Skeletal muscle tissue (tissue), 4 donors: ENCODE results near the gene SLCO3A1. TPM values are rescaled to one million over a fixed set of nuclear protein-coding genes. Genes with fewer than 3 reads are reported as not detected.

Source experiments
- H3K27ac ChIP-seq: one replicate; pipeline ENCODE4 v1.7.0; 2013; ENCODE audit warnings: mild to moderate bottlenecking, low read depth, low read length, inconsistent platforms
- H3K27me3 ChIP-seq, 3 donors: one replicate each; pipeline ENCODE4 v1.7.0; 2013; ENCODE audit warnings: low read length in 3 of 3; ENCODE audit not compliant: control insufficient read depth in 3 of 3, insufficient read depth in 3 of 3
- H3K36me3 ChIP-seq, 3 donors: one replicate each; pipeline ENCODE4 v1.7.0; 2013; ENCODE audit warnings: low read length in 3 of 3; ENCODE audit not compliant: control insufficient read depth in 3 of 3, insufficient read depth in 3 of 3
- H3K4me1 ChIP-seq, 3 donors: one replicate each; pipeline ENCODE4 v1.7.0; 2013; ENCODE audit warnings: low read length in 3 of 3, mild to moderate bottlenecking in 3 of 3; ENCODE audit not compliant: control insufficient read depth in 3 of 3, insufficient read depth in 3 of 3
- H3K4me3 ChIP-seq, 3 donors: one replicate each; pipeline ENCODE4 v1.7.0; 2013; ENCODE audit warnings: low read length in 3 of 3
- H3K9ac ChIP-seq, 3 donors: one replicate each; pipeline ENCODE4 v1.7.0; 2013; ENCODE audit warnings: low read length in 3 of 3, mild to moderate bottlenecking in 3 of 3, moderate library complexity in 2 of 3, low read depth in 1 of 3
- H3K9me3 ChIP-seq, 3 donors: one replicate each; pipeline ENCODE4 v1.7.0; 2013; ENCODE audit warnings: low read length in 3 of 3; ENCODE audit not compliant: control insufficient read depth in 3 of 3
- total RNA-seq: library from RNA; depleted of rRNA; stranded (reverse); fragments of >200 nt; gene quantifications from one replicate; pipeline ENCODE4 v1.2.3, GENCODE V29; 2014
- donor health status: Osteomylitis.

SLCO3A1 gene
- total RNA-seq, 1 donor from 2014 or later, result 4.7 TPM

GRCh38 chr15:91874992-91875660, 21.6 kb downstream of the SLCO3A1 start:
- Histone ChIP-seq H3K4me1 (no peaks in the 10 kb centered on the region), H3K27me3 (no peaks in the 10 kb centered on the region), H3K27ac (no peak overlapping the region), H3K36me3 (no peaks in the 10 kb centered on the region), H3K9me3 (no peaks in the 10 kb centered on the region), H3K4me3 (no peak overlapping the region), H3K9ac (no peak overlapping the region)

- Histone ChIP-seq H3K4me1 (no peaks in the 10 kb centered on the region), H3K36me3 (no peaks in the 10 kb centered on the region), H3K4me3 (no peak overlapping the region), H3K27ac (no peak overlapping the region), H3K9me3 (no peaks in the 10 kb centered on the region), H3K27me3 (no peaks in the 10 kb centered on the region), H3K9ac (no peak overlapping the region)
Measured at GRCh38 chr15:91876187-91876586, 22.7 kb downstream of the SLCO3A1 start.

- Histone ChIP-seq H3K27ac (no peak overlapping the region), H3K27me3 (no peaks in the 10 kb centered on the region), H3K9ac (no peak overlapping the region), H3K4me3 (no peak overlapping the region), H3K4me1 (peaks cover 5 to 11% (median 9%) of the 10 kb centered on the region in 3 donors), H3K36me3 (no peaks in the 10 kb centered on the region), H3K9me3 (no peaks in the 10 kb centered on the region)
Measured at GRCh38 chr15:91878319-91878870, 24.9 kb downstream of the SLCO3A1 start.

- Histone ChIP-seq H3K36me3 (no peaks in the 10 kb centered on the region), H3K27me3 (no peaks in the 10 kb centered on the region), H3K9ac (no peak overlapping the region), H3K4me3 (no peak overlapping the region), H3K9me3 (no peaks in the 10 kb centered on the region), H3K27ac (no peak overlapping the region), H3K4me1 (peaks cover 5 to 11% (median 9%) of the 10 kb centered on the region in 3 donors)
Measured at GRCh38 chr15:91879158-91879557, 25.6 kb downstream of the SLCO3A1 start.

GRCh38 chr15:91880373-91880772, 26.9 kb downstream of the SLCO3A1 start:
- H3K27ac ChIP-seq, result no peak overlapping the region
- H3K4me1 ChIP-seq, result peaks cover 5 to 11% (median 9%) of the 10 kb centered on the region in 3 donors
- no peak overlapping the region for H3K4me3 ChIP-seq
- H3K27me3 ChIP-seq, result no peaks in the 10 kb centered on the region
- no peaks in the 10 kb centered on the region for H3K36me3 ChIP-seq
- H3K9ac ChIP-seq, result no peak overlapping the region
- H3K9me3 ChIP-seq, result no peaks in the 10 kb centered on the region

- Histone ChIP-seq H3K9me3 (no peaks in the 10 kb centered on the region), H3K36me3 (no peaks in the 10 kb centered on the region), H3K27me3 (no peaks in the 10 kb centered on the region), H3K4me3 (no peak overlapping the region), H3K4me1 (peaks cover 7 to 11% (median 9%) of the 10 kb centered on the region in 3 donors), H3K27ac (no peak overlapping the region), H3K9ac (no peak overlapping the region)
Measured at GRCh38 chr15:91881569-91882297, 28.2 kb downstream of the SLCO3A1 start.

- Histone ChIP-seq H3K4me1 (peaks cover 16 to 18% (median 17%) of the 10 kb centered on the region in 3 donors), H3K9ac (no peak overlapping the region), H3K27me3 (no peaks in the 10 kb centered on the region), H3K9me3 (no peaks in the 10 kb centered on the region), H3K36me3 (no peaks in the 10 kb centered on the region), H3K4me3 (no peak overlapping the region), H3K27ac (no peak overlapping the region)
Measured at GRCh38 chr15:91882858-91883586, 29.5 kb downstream of the SLCO3A1 start.

GRCh38 chr15:91884606-91885005, 31.1 kb downstream of the SLCO3A1 start:
- Histone ChIP-seq H3K36me3 (no peaks in the 10 kb centered on the region), H3K4me1 (peaks cover 16 to 22% (median 20%) of the 10 kb centered on the region in 3 donors), H3K27me3 (no peaks in the 10 kb centered on the region), H3K9ac (no peak overlapping the region), H3K9me3 (no peaks in the 10 kb centered on the region), H3K27ac (no peak overlapping the region), H3K4me3 (no peak overlapping the region)

GRCh38 chr15:91885054-91885453, 31.5 kb downstream of the SLCO3A1 start:
- Histone ChIP-seq H3K36me3 (no peaks in the 10 kb centered on the region), H3K27ac (no peak overlapping the region), H3K9ac (no peak overlapping the region), H3K4me1 (peaks cover 16 to 22% (median 20%) of the 10 kb centered on the region in 3 donors), H3K27me3 (no peaks in the 10 kb centered on the region), H3K9me3 (no peaks in the 10 kb centered on the region), H3K4me3 (no peak overlapping the region)
